Measurements from ENCODE around the gene RPL18A. TPM values are rescaled to one million over a fixed set of nuclear protein-coding genes. Genes with fewer than 3 reads are reported as not detected.

RPL18A gene
- total and polyA plus RNA-seq, 2 of the 4 experiments (the other 2 are of a cell fraction) = 1,351 to 1,735 TPM

- H3K27me3 ChIP-seq (ENCODE audit: control insufficient read depth, insufficient read depth, low read length) = peaks cover 7% of the 10 kb centered on the region
- ATAC-seq (ENCODE audit: low read depth) (peak; percentile 80), DNase-seq (peak; percentile 37)
- H4K20me1 ChIP-seq (ENCODE audit: insufficient read depth, low read length) = no peaks in the 10 kb centered on the region
- ChIA-PET POLR2A (ENCODE audit: unreplicated experiment) (no interaction called here), CTCF (no interaction called here)
- no peaks in the 10 kb centered on the region for H3K36me3 ChIP-seq (ENCODE audit: control insufficient read depth, insufficient read depth, low read length)
- no peaks in the 10 kb centered on the region for H3K9me1 ChIP-seq (ENCODE audit: insufficient read depth, low read length)
- H2BK5ac ChIP-seq (ENCODE audit: low read depth, low read length, poor library complexity, severe bottlenecking) = no peak overlapping the region
- no peak overlapping the region for H3K9ac ChIP-seq (ENCODE audit: low read depth, low read length)
- no peak overlapping the region for H3K4ac ChIP-seq (ENCODE audit: low read depth, low read length)
- H3K27ac ChIP-seq (ENCODE audit: insufficient read depth, low read length) = no peak overlapping the region
- intact Hi-C loops (cut with micrococcal nuclease) (no loop called here), in situ Hi-C loops (cut with MboI; ENCODE audit: low sequenced_read_pairs) (no loop called here), dilution Hi-C loops (cut with HindIII; ENCODE audit: low sequenced_read_pairs, unreplicated experiment) (no loop called here)
- H3K56ac ChIP-seq (ENCODE audit: extremely low read depth, insufficient read depth, low read length) = no peak overlapping the region
- H3K4me3 ChIP-seq (ENCODE audit: insufficient read depth, low read depth, low read length) = no peak overlapping the region
- no peak overlapping the region for H2AFZ ChIP-seq (replicated peaks; ENCODE audit: low read length, poor library complexity)
- H2BK120ac ChIP-seq (ENCODE audit: low read depth, low read length) = no peak overlapping the region
- no peak overlapping the region for H4K91ac ChIP-seq (ENCODE audit: insufficient read depth, low read depth, low read length)
- no peaks in the 10 kb centered on the region for H3K79me1 ChIP-seq (ENCODE audit: low read depth in 1 of 2, low read length in 2 of 2)
- H3K18ac ChIP-seq (ENCODE audit: low read depth, low read length) = no peak overlapping the region
- no peak overlapping the region for H4K5ac ChIP-seq (ENCODE audit: low read depth, low read length)
- no peaks in the 10 kb centered on the region for H3K9me3 ChIP-seq (ENCODE audit: control insufficient read depth, insufficient read depth, low read length)
- H4K8ac ChIP-seq (ENCODE audit: low read depth in 2 of 2, low read length in 2 of 2) = no peak overlapping the region
- TF ChIP-seq FOS (IDR thresholded peaks at IDR 0.05; ENCODE audit: low read depth, low read length) (no peak), POLR2A (IDR thresholded peaks at IDR 0.05; ENCODE audit: low read depth, low read length) (no peak), BHLHE40 (IDR thresholded peaks at IDR 0.05; ENCODE audit: low read depth, low read length) (no peak), MXI1 (IDR thresholded peaks at IDR 0.05; ENCODE audit: borderline replicate concordance, low read depth, low read length) (no peak), CTCF (conservative IDR thresholded peaks at IDR 0.05; ENCODE audit: low read depth, low read length) (no peak), RCOR1 (IDR thresholded peaks at IDR 0.05; ENCODE audit: insufficient replicate concordance, low read length) (no peak), CHD1 (IDR thresholded peaks at IDR 0.05; ENCODE audit: low read depth, low read length) (no peak), MAZ (IDR thresholded peaks at IDR 0.05; ENCODE audit: borderline replicate concordance, low read depth, low read length) (no peak), CEBPB (IDR thresholded peaks at IDR 0.05; ENCODE audit: low read depth, low read length) (no peak), MAFK (IDR thresholded peaks at IDR 0.05; ENCODE audit: low read depth, low read length) (no peak), RAD21 (IDR thresholded peaks at IDR 0.05; ENCODE audit: low read length) (no peak)
- TF ChIP-seq, protein P1, sequence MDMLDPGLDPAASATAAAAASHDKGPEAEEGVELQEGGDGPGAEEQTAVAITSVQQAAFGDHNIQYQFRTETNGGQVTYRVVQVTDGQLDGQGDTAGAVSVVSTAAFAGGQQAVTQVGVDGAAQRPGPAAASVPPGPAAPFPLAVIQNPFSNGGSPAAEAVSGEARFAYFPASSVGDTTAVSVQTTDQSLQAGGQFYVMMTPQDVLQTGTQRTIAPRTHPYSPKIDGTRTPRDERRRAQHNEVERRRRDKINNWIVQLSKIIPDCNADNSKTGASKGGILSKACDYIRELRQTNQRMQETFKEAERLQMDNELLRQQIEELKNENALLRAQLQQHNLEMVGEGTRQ (IDR thresholded peaks at IDR 0.05; ENCODE audit: low read depth, low read length) = no peak
- H3K4me2 ChIP-seq (ENCODE audit: low read depth, low read length) = no peak overlapping the region
- no peak overlapping the region for H3K14ac ChIP-seq (replicated peaks; ENCODE audit: low read depth, low read length)
- no peak overlapping the region for H2BK20ac ChIP-seq (ENCODE audit: low read depth, low read length)
- no peak overlapping the region for H2AK9ac ChIP-seq (replicated peaks; ENCODE audit: low read depth, low read length, poor library complexity)
- WGBS, 2 experiments (ENCODE audit: extremely low coverage in 2 of 2, insufficient read length in 1 of 2) = 20% methylated on average over 1 of the region's 18 CpGs; no CpG with 5 or more reads in 1 of the 2 experiments
- BruUV-seq (replicated peaks) = no TSS peak
- H2BK15ac ChIP-seq (ENCODE audit: low read depth, low read length) = no peak overlapping the region
- no peak overlapping the region for H2AK5ac ChIP-seq (ENCODE audit: low read depth, low read length)
- no peaks in the 10 kb centered on the region for H3K4me1 ChIP-seq (ENCODE audit: control insufficient read depth, insufficient read depth, low read length)
- H3K23ac ChIP-seq (ENCODE audit: low read depth, low read length) = no peak overlapping the region
Observed at GRCh38 chr19:17889609-17890214, 30.0 kb downstream of the RPL18A start.
